LHCN-M2 (cell line): ENCODE measurements around the gene SHTN1. TPM values are rescaled to one million over a fixed set of nuclear protein-coding genes. Genes with fewer than 3 reads are reported as not detected.

Experiments
- DNase-seq: peaks from one replicate; pipeline ENCODE4 v3.0.0-alpha.2; 2012; ENCODE audit warnings: low read depth
- total RNA-seq: library from RNA; depleted of rRNA; stranded (reverse); fragments of >200 nt; gene quantifications from 2 replicates; pipeline ENCODE4 v1.2.3, GENCODE V29; 2014

The SHTN1 gene
- total RNA-seq, 1 experiment from 2014 or later: 3.7 TPM

- DNase-seq: no peak
Measured at GRCh38 chr10:116918583-116918982, 86.4 kb downstream of the SHTN1 start.

DNA sequence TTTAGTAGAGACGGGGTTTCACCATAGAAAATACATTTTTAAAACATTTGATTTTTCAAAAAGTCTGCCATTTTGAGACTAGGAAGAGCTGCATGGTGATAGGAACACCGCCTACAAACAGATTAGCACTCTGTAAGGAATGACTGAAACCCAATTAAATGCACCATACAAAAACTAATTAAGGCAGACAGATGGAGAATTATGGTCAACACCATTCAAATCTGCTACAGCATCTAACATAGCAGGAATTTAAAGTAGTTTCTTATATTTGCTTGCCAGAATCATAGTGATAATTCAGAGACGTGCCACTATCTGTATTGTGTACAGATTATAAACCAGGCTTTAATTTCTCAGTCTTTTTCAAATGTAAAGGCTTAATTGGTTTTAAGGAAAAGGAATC lies 87.5 kb downstream of the SHTN1 start:
- DNase-seq: no peak

- peak; percentile 10 for DNase-seq
Measured at GRCh38 chr10:116915340-116915739, 89.6 kb downstream of the SHTN1 start.

DNA sequence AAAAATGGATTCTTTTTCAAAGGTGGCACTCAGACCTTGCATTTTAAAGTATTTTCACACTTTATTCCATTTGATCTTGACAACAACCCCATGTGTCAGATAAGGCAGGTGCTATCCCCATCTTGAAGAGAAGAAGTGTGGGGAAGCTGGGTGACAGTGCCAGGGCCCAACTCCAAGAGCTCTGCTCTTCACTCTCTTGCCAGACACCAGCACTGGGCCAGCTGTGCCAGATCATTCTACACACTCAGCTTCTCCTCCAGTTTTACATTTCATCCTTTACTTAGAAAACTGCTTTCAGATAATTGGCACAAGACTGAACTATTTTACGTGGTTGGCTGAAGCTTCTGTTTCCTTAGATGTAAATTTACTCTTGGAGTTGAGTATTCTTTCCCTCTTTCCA lies 91.3 kb downstream of the SHTN1 start:
- DNase-seq: no peak

- DNase-seq: no peak
Measured at GRCh38 chr10:116912162-116912561, 92.8 kb downstream of the SHTN1 start.

DNA sequence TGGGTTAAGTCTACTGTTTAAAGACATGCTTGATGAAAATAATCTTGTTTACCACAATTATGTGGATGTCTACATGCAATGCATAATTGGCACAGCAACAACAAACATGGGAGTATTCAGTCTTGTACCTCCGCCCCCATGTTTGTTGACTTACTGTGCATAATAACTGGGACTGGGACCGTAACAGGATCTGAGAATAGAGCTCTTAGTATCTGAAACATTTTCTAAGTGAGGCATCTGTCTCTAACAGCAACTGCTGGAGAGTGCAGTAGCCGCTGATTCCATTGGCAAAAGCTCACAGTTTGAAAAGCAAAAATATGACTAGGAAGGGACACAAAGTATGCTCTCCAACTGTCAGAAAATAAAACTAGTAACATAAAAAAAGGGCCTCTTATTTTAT lies 94.1 kb downstream of the SHTN1 start:
- no peak for DNase-seq

GRCh38 chr10:116909307-116909706 lies 95.7 kb downstream of the SHTN1 start:
- no peak for DNase-seq

- no peak for DNase-seq
Measured at GRCh38 chr10:116907245-116907987, 97.6 kb downstream of the SHTN1 start.

- DNase-seq: no peak
Measured at GRCh38 chr10:116905845-116906210, 99.2 kb downstream of the SHTN1 start.

DNA sequence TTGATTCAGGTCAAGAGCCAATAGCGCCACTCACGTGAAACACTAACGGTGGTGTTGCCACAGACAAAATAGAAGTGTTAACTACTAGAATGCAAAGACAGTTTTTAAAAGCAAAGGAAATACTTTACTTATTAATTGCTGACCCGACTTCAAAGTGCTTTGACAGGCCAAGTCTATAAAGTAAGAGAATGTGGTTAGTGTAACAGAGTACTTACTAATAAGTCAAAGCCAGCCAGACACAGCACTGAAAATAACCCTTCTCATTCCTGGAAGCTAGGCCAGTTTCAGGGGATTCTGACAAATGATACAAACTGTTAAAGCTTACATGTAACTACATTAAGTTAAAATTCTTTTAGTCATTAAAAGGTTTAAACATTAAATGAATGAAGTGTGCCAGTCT lies 105.4 kb downstream of the SHTN1 start:
- DNase-seq: no peak

- no peak for DNase-seq
Measured at GRCh38 chr10:116893686-116894037, 111.3 kb downstream of the SHTN1 start.

DNA sequence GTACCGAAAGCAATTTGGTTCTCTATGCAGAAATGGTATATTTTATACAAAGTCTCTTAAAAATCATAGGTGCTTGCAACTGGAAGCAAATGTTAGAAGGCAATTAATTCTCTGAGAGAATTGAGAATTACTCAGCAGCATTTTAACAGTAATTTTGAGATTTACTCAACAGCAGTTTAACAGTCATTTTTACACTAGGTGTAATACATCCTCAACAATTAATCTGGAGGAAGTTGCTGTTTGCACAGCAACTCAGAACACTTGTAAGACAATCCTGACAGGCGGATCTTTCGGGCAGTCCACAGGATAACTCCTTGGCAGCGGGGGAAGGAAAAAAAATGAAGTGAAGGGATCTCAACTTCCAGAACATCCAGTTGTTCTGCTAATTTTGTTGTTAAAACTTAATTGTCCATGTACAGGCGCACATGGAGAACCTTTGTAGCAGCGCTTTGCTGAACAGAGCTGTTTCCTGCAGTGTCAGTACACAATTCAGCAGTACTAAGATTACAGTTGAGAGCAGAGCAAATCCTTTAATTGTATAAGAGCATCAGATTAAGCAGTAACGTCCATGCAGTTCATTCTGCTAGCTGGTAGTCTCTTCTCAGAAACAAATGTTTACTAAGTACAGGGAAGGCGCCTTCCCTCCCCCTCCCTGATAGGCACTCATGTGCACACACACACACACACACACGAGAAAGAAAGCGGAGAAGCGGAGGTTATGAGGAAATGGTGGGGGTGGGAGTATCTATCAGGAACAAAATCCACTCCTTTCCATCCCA lies 111.9 kb downstream of the SHTN1 start:
- DNase-seq: no peak

DNA sequence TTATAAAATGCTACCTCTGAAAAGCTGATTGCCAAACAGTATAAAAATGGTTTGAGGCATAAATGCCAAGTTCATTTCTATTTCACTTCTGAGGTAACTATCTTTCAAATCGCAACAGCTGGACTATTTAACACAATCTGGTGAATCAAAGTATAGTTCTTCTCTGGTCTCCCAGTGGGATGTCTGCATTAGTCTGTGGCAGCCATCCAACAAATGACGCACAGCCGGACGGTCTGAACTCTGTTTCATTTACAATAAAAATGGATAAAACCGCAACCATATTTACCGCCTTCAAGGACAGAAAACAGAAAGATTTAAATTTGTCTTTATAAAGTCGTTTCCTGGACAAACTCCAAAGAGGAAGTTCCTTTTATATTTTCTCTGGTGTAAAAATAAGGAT lies 113.8 kb downstream of the SHTN1 start:
- DNase-seq: peak; percentile 92

GRCh38 chr10:116889066-116889465 lies 115.9 kb downstream of the SHTN1 start:
- DNase-seq: no peak

DNA sequence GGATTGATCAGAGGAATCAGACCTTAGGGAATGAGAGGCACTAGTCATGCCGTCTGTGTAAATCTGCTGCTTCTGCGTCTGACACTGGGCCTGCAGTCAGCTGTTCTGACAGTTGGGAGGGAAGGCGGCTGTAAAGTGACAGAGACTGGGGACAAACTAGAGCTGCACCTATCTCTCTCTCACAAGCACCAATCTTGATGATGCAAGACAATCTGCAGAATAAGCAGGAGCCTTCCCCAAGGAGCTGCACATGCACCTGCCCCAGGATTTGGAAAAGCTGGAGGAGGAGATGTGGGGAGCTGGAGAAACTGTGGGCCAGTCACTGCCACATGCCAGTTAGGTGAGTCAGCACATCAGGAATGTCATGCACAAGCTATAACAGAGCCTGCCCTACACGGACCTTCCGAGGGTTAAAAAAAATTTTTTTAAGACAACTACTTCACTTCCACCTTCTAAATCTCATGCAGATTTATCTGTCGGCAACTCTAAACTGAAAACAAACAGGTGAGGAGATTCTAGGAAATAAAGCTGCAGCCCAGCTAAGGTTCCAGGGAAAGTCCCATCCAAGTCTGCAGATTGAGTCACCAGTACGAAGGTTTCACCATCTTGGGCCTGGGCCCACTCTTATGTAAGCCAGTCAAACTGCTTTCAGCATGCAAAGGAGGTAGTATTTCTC lies 116.5 kb downstream of the SHTN1 start:
- peak; percentile 85 for DNase-seq

DNA sequence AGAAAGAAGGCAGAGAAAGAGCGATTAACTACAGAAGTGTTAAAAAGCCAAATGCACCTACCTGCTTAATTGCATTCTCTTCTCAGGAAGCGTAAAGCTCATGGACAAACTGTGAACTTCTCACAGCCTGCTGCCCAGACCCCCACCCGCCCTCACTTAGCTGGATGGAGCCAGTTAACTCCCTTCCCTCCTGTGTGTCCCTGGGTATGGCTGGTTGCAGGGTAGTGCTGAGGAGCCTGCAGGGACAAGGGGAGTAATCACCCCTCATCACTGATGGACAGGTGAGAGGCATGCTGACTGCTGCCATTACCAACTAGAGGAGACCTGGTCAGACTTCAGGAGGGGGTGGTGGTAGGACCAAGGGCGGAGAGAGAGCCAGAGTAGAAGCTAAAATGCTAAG lies 118.2 kb downstream of the SHTN1 start:
- DNase-seq: no peak

GRCh38 chr10:116882639-116883038 lies 122.3 kb downstream of the SHTN1 start:
- no peak for DNase-seq

DNA sequence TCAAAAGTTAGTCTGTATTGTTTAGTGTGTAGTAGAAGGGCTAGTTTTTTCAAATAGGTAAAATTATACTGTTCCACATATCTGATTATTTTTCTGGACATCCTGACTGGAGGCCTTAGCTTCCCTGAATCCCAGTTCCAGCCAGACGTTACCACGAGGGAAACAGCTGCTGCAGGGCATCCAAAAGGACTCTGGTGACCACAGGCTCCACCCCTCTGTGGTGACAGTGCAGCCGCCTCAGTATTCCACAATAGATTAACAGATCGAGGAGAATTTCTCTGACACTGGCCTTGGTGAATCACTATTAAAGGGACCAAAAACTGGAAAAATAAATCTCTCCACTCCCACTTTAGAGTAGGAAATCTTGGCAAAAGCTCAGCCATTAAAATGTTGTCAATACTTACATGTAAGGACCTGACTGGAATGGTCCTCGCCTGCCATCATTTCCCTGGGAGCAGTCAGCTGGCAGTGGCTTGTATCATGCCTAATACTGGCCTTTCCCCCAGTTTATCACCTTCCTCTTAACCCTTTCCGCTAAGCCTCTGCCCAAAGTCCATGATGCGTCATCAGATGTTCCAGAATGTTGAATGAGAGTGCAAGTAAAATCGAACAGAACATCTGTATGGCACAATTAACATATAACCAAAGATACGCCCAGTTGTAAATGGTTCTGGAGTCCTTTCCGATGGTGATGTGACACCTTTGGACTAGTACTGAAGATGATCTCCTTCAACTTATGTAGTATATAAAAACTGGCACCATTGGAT lies 124.1 kb downstream of the SHTN1 start:
- DNase-seq: peak; percentile 91

- no peak for DNase-seq
Measured at GRCh38 chr10:116879817-116880216, 125.2 kb downstream of the SHTN1 start.

- no peak for DNase-seq
Measured at GRCh38 chr10:116878123-116878522, 126.9 kb downstream of the SHTN1 start.

DNA sequence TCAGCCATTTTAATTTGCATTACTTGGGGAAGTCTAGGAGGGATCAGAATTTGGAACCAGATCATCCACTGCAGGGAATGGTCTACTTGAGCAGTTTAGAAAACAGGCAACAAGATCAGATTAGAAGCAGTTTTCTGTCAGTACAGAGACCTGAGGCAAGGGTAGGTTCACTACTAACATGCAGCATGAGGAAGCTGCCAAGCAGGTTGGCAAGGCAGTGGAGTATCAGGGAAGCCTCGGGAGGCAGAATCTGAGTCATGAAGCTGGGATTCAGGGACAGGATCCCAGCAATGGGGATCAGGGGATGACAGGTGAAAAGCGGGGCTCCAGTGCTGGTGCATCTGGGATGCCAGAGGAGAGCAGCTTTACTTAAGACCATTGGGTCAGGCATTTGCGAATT lies 127.6 kb downstream of the SHTN1 start:
- no peak for DNase-seq

DNA sequence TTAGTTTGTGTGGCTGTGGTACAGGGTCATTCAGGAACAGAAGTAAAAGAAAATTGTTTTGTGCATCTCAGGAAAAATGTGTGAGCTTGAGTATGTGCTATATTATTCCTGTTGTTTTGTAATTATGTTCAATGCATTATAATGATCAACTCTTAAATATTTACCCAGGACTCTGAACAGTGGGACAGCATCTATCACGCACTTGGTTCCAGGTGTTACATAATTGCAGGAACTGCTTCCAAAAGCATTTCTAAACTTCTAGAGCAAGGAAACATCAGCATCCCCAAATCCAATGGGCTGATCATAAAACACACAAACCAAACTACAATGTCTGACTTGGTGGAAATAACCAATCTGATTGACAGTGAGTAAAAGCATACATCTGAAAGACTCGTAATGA lies 129.1 kb downstream of the SHTN1 start:
- DNase-seq: no peak
